ENCODE results near the gene ARPC1B.

ARPC1B gene

DNA sequence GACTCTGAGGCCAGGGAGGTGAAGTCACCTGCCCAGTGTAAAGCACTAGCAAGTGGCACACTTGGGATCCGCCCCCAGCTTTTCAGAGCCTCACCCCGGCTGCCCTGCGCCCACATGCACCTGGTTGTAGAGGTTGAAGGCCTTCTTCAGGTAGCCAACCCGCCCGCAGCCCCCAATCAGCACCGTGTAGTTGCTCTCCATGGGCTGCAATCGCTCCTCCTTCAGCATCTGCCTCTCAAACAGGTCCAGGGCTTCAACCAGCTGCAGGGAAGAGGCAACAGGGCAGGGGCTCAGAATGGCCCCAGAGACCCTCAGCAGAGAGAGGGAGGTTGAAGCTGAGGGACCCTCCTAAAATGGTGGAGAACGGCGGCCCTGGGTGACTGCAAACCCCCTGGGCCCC is 58.6 kb downstream of the ARPC1B start:
- no peak overlapping the region for H2AFZ ChIP-seq (ENCODE audit: low read depth, low read length)
- peaks cover 58% of the 10 kb centered on the region for H3K36me3 ChIP-seq (ENCODE audit: insufficient read depth, low read length)
- H3K4me1 ChIP-seq (ENCODE audit: insufficient read depth, low read length), result peaks cover 6% of the 10 kb centered on the region
- H3K9me3 ChIP-seq (ENCODE audit: low read length), result no peaks in the 10 kb centered on the region
- H3K27me3 ChIP-seq (ENCODE audit: insufficient read depth, low read length), result no peaks in the 10 kb centered on the region
- H3K4me3 ChIP-seq (ENCODE audit: low read length), result no peak overlapping the region

DNA sequence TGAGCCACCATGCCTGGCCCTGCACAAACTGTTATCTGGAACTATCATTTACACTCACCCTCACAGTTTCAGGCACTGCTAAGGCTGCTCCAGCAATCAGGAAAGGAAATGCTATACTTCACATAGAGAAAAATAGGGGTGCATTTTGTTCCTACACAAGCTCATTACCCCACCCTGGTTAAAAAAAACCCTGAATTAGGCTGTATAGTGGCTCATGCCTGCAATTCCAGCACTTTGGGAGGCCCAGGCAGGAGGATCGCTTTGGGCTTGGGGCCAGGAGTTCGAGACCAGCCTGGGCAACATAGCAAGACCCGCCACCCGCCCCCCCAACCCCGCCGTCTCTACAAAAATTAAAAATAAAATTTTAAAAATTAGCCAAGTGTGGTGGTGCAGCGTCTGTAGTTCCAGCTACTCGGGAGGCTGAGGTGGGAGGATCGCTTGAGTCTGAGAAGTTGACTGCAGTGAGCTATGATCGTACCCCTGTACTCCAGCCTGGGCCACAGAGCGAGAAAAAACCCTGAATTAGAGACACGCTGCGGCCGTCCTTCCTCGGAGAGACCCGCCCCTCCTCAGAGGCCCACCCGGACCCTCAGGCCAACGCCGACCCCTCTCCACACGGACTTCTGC is 63.5 kb downstream of the ARPC1B start:
- Histone ChIP-seq H3K36me3 (ENCODE audit: insufficient read depth, low read length) (peaks cover 33% of the 10 kb centered on the region), H3K4me1 (ENCODE audit: insufficient read depth, low read length) (peaks cover 16% of the 10 kb centered on the region), H2AFZ (ENCODE audit: low read depth, low read length) (peak overlapping the region; percentile 100), H3K9me3 (ENCODE audit: low read length) (no peaks in the 10 kb centered on the region), H3K27me3 (ENCODE audit: insufficient read depth, low read length) (no peaks in the 10 kb centered on the region), H3K4me3 (ENCODE audit: low read length) (peak overlapping the region; percentile 99)

DNA sequence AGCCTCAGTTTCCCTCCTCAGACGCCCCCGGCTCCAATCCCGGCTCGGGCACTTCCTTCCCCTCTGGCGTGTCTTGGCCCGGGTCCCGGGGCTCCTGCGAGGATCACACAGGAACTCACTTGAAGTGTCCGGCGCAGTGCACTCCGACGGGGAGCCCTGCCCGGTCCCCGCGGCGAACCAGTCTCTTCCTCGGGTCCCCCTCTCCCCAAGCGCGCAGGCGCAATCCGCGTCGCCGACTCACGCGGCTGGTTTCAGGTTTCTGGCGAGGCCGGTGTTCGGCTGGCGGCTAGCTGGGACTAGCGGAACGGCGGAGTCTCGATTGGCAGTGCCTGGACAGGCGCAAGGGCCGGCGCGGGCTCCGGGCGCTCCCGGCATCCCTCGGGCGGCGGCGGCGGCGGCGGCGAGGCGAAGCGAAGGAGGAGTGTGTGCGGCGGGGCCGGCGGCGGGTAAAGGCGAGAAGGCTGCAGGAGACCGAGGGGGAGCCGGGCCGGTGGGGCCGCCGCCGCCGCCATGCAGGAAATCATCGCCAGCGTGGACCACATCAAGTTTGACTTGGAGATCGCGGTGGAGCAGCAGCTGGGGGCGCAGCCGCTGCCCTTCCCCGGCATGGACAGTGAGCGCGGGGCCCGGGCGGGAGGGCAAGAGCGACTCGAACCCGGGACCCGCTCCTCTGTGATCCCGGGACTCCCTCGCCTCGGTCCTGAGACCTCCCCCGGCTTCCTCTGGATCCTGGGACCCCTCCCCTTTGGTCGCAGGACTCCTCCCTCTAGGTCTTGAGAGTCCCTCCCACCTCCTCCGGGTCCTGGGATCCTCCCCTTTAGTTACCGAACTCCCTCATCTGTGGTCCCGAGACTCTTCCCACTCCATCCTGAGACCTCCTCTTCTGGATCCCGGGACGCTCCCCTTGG is 64.3 kb downstream of the ARPC1B start, which contains the start of the genes CPSF4 and PTCD1:
TSS of gene CPSF4 (plus strand) at position 371 of the 908 bp plus-strand sequence. CDS start at position 511, 140 bp downstream.
TSS of gene PTCD1 (minus strand) at position 226 of the 908 bp plus-strand sequence. CDS start 3,556 bp downstream, outside the sequence.
- H2AFZ ChIP-seq (ENCODE audit: low read depth, low read length), result peak within 1 kb of the TSS; percentile 100
- H3K9me3 ChIP-seq (ENCODE audit: low read length), result no peaks in the 10 kb centered on the region
- H3K4me1 ChIP-seq (ENCODE audit: insufficient read depth, low read length), result peaks cover 16% of the 10 kb centered on the region
- no peaks in the 10 kb centered on the region for H3K27me3 ChIP-seq (ENCODE audit: insufficient read depth, low read length)
- peak within 1 kb of the TSS; percentile 99 for H3K4me3 ChIP-seq (ENCODE audit: low read length)
- H3K36me3 ChIP-seq (ENCODE audit: insufficient read depth, low read length), result peaks cover 34% of the 10 kb centered on the region

DNA sequence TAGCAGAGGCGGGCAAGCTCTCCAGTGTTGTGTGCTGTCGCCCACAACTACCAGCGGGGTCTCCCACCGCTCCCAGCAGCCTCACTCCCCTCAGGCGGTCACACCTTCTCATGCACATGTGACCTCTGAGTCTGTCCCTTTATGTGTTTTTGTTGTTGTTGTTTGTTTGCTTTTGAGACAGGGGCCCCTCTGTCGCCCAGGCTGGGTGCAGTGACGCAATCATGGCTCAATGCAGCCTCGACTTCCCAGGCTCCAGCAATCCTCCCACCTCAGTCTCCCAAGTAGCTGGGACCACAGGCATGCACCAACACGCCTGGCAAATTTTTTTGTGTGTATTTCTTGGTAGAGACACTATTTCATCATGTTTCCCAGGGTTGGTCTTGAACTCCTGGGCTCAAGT is 65.7 kb downstream of the ARPC1B start:
- H3K27me3 ChIP-seq (ENCODE audit: insufficient read depth, low read length), result no peaks in the 10 kb centered on the region
- no peaks in the 10 kb centered on the region for H3K9me3 ChIP-seq (ENCODE audit: low read length)
- H3K4me3 ChIP-seq (ENCODE audit: low read length), result peak overlapping the region; percentile 99
- H3K36me3 ChIP-seq (ENCODE audit: insufficient read depth, low read length), result peaks cover 36% of the 10 kb centered on the region
- H2AFZ ChIP-seq (ENCODE audit: low read depth, low read length), result no peak overlapping the region
- H3K4me1 ChIP-seq (ENCODE audit: insufficient read depth, low read length), result peaks cover 16% of the 10 kb centered on the region

Data from neuron (in vitro differentiated cells).